AG10803 (cell line): ENCODE measurements around the gene SOX21.

Source experiments
- DNase-seq: peaks from one replicate; pipeline ENCODE4 v3.0.0; 2010; ENCODE audit warnings: low read depth
- H3K4me3 ChIP-seq: 2 replicates; pipeline ENCODE4 v1.5.1; 2011; ENCODE audit warnings: mild to moderate bottlenecking, low read length, control low read depth
- TF ChIP-seq, protein P1 (sequence below): conservative IDR thresholded peaks from 2 replicates; pipeline ENCODE4 v1.5.1; 2011; ENCODE audit warnings: mild to moderate bottlenecking, low read length, control low read depth, inconsistent platforms

SOX21 gene

DNA sequence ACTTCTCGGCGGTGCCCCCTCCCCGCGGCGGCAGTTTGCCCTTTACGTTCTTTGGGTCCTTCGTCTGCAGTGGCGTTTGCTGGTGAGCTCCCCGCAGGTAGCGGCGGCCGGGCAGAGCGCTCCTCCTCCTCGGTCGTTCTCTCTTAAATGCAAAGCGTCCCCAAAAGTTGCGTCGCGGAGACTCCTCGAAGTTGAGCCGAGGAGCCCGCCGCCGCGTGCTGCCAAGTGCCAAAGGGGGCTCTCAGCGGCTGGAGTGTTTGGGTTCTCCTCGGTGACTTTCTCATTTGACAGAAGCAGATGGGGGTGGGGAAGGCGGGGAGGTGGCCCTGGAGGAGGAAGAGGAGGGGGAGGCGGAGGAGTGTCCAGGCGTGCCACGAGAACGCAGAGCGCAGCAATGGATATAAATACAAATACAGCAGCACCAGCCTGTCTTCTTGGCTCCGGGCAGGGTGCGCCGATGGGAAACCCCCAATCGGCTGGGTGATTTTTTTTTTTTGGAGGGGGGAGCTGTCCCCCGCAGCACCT lies at the start of gene SOX21:
Gene SOX21 (minus strand): TSS at position 259 of the 525 bp plus-strand sequence. CDS start 496 bp downstream, outside the sequence.
- no peak within 1 kb of the TSS for H3K4me3 ChIP-seq
- TF ChIP-seq, protein P1, sequence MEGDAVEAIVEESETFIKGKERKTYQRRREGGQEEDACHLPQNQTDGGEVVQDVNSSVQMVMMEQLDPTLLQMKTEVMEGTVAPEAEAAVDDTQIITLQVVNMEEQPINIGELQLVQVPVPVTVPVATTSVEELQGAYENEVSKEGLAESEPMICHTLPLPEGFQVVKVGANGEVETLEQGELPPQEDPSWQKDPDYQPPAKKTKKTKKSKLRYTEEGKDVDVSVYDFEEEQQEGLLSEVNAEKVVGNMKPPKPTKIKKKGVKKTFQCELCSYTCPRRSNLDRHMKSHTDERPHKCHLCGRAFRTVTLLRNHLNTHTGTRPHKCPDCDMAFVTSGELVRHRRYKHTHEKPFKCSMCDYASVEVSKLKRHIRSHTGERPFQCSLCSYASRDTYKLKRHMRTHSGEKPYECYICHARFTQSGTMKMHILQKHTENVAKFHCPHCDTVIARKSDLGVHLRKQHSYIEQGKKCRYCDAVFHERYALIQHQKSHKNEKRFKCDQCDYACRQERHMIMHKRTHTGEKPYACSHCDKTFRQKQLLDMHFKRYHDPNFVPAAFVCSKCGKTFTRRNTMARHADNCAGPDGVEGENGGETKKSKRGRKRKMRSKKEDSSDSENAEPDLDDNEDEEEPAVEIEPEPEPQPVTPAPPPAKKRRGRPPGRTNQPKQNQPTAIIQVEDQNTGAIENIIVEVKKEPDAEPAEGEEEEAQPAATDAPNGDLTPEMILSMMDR: no peak
- DNase-seq: no peak

DNA sequence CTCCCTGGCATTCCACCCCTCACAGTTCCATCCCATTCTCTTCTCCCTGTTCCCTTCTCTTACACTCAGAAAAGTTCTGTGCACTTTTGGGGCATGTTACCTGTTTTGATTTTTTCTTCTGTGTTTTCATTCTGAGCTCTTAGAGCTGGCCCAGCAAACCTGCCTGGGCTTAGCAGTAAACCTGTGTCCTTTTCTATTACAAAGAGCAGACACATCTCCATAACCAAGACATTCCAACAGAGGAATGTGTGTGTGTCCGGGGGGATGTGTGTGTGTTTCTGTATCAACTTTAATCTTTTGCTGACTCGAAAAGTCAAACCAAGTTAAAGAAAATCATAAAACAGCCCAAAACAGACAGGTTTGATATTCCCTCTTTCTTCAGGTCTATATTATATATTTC lies 49.1 kb upstream of the SOX21 start:
- TF ChIP-seq, protein P1: no peak
- no peak for DNase-seq
- no peak overlapping the region for H3K4me3 ChIP-seq

DNA sequence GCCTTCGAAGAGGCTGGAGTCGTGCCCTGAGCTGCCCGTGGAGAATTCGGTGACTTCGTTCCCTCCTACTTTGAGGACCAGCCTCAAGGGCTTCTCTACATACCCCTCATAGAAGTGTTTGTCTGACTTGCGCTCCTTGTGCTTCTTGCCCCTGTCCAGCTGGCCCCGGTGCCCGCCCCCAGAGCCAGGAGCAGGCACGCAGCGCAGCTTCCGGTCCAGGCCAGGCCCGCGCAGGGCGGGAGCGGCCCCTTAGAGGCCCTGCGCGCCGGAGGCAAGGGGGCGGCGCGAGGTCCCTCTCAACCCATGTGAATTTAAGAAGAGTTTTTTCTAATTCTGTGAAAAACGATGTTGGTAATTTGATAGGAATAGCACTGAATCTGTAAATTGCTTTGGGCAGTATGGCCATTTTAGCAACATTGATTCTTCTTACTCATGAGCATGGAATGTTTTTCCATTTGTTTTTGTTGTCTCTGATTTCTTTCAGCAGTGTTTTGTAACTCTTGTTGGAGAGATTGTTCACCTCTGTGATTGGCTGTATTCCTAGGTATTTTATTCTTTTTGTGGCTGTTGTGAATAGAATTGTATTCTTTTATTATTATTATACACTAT lies 46.9 kb upstream of the SOX21 start:
- no peak for DNase-seq
- TF ChIP-seq, protein P1: no peak
- no peak overlapping the region for H3K4me3 ChIP-seq

DNA sequence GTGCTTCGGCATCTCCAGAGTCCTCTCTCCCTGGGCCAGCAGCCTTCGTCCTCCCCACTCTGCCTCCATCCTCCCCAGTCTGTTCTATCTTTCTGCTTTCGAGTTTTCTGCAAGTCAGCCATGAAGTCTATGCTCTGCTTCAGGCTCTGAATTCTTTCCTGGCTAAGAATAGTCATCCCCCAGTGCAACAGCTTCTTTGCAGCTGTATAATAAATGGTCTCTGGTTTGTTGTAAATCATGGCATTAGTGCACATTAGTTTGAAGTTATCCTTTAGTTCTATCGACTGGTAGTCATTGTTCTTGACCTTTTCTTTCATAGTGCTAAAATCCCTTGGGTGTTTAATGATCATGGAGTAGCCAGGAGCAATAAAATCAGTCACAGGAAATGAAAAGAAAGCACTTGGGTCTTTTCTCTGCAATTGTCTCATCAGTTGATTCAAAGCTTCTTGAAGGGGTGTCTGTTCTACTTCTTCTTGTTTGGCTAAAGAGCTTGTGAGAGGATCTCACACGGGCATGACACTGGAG lies 46.2 kb upstream of the SOX21 start:
- TF ChIP-seq, protein P1: no peak
- H3K4me3 ChIP-seq: no peak overlapping the region

DNA sequence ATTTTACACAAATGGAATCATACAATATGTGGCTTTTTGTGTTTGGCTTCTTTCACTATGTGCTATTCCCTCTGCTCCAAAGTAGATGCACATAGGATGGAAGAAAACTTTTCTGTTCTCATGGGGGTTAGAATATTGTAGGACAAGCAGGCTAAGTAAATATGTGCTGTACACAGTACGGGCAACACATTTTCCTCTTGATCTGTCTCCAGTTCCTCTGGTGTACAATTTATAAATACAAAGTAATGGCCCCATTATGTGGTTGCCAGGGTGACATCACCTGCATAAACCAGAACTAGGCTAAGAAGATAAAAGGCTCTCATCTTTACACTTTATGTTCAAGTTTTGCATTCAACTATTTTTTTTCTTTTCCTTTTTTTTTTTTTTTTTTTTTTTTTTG lies 41.0 kb upstream of the SOX21 start:
- no peak for DNase-seq
- TF ChIP-seq, protein P1: no peak
- no peak overlapping the region for H3K4me3 ChIP-seq

More for the DNA sequence above, 46.2 kb upstream of the SOX21 start:
- no peak for DNase-seq

DNA sequence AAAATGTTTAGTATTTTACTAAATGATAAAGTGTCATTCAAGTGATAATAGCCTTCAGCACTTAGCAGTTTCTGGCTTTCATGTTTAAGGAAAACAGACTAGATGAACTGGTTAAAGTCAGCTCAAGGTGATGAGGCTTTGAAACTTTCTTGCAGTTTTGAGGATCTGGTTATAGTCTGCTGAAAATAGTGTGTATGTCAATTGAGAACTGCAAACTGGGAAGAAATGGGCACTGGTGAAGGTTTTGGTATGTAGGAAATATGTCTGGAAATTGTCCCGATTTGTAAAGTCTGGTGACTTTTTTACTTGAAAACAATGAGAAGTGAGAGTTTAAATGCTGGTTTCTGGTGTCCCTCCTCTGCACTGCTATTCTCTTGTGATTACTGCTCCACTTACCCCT lies 36.8 kb upstream of the SOX21 start:
- TF ChIP-seq, protein P1: no peak
- DNase-seq: no peak
- H3K4me3 ChIP-seq: no peak overlapping the region

DNA sequence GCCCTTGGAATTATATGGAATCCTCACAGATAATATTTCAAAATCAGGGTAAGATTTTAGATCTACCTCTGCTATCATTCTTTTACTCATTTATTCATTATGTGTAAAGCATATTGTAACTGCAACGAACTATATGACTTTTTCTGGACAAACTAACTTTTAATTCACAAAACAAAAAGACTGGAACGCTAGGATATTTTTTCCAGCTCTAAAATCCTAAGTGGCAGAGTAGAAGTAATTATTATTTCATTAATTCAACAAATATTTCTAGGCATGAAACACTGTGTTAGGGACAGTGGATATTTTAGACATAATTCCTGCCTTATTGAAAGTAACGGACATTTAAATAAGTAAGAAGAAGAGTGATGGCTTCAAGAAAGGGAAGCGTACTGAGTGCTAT lies 26.9 kb upstream of the SOX21 start:
- H3K4me3 ChIP-seq: no peak overlapping the region
- DNase-seq: no peak
- TF ChIP-seq, protein P1: no peak
